ENCODE measurements around the gene IL1RAPL1.

The IL1RAPL1 gene

GRCh38 chrX:29870608-29871007, 1283.4 kb downstream of the IL1RAPL1 start:
- TF ChIP-seq CTCF (IDR thresholded peaks at IDR 0.05; ENCODE audit: low read depth, low read length, missing control alignments), result no peak
- no peak for DNase-seq (ENCODE audit: low read depth)
- H3K4me3 ChIP-seq (ENCODE audit: low read depth, low read length), result no peak overlapping the region

DNA sequence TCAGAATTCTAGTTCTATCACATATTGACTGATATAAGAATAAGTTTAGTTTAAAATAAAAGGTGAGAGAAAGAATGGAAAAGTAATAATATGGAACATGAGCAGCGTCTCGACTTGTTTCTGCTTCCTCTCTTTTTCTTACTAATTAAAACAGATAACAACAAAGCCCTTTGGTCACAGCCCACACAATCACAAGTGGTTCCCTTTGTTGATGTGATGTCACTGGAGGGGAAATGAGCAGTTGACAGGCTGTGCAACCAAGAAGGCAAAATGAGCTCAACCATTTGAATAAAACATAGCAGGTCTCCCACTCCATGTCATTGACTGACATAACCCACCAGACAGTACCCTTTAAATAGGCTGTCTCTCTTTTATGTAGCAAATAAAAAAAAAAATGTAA, 1285.6 kb downstream of the IL1RAPL1 start:
- no peak overlapping the region for H3K4me3 ChIP-seq (ENCODE audit: low read depth, low read length)
- TF ChIP-seq CTCF (IDR thresholded peaks at IDR 0.05; ENCODE audit: low read depth, low read length, missing control alignments), result no peak
- DNase-seq (ENCODE audit: low read depth), result no peak

GRCh38 chrX:29876733-29877132, 1289.5 kb downstream of the IL1RAPL1 start:
- H3K4me3 ChIP-seq (ENCODE audit: low read depth, low read length), result no peak overlapping the region
- no peak for DNase-seq (ENCODE audit: low read depth)
- TF ChIP-seq CTCF (IDR thresholded peaks at IDR 0.05; ENCODE audit: low read depth, low read length, missing control alignments), result no peak

DNA sequence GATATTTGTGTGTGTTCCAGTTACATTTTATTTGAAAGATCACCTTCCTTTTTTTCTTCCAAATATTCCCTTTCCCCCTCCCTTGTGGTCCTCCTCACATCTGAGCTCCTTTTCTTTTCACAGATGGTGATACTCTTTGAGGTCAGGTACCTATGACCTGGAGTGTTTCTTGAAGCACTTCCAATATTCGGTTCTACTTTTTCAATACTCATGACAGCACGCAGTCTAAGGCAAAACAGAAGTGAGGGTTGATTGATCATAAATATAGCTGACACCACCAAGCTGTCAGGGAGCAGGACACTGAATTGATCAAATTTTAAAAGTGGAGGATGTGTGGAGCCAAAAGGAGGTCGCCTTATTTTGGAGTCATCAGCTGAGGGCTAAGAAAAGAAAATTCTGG, 1293.7 kb downstream of the IL1RAPL1 start:
- no peak overlapping the region for H3K4me3 ChIP-seq (ENCODE audit: low read depth, low read length)
- DNase-seq (ENCODE audit: low read depth), result no peak
- no peak for TF ChIP-seq CTCF (IDR thresholded peaks at IDR 0.05; ENCODE audit: low read depth, low read length, missing control alignments)

GRCh38 chrX:29890004-29890403, 1302.8 kb downstream of the IL1RAPL1 start:
- H3K4me3 ChIP-seq (ENCODE audit: low read depth, low read length), result no peak overlapping the region
- no peak for DNase-seq (ENCODE audit: low read depth)
- no peak for TF ChIP-seq CTCF (IDR thresholded peaks at IDR 0.05; ENCODE audit: low read depth, low read length, missing control alignments)

GRCh38 chrX:29890646-29891200, 1303.5 kb downstream of the IL1RAPL1 start:
- H3K4me3 ChIP-seq (ENCODE audit: low read depth, low read length), result no peak overlapping the region
- DNase-seq (ENCODE audit: low read depth), result no peak
- no peak for TF ChIP-seq CTCF (IDR thresholded peaks at IDR 0.05; ENCODE audit: low read depth, low read length, missing control alignments)

DNA sequence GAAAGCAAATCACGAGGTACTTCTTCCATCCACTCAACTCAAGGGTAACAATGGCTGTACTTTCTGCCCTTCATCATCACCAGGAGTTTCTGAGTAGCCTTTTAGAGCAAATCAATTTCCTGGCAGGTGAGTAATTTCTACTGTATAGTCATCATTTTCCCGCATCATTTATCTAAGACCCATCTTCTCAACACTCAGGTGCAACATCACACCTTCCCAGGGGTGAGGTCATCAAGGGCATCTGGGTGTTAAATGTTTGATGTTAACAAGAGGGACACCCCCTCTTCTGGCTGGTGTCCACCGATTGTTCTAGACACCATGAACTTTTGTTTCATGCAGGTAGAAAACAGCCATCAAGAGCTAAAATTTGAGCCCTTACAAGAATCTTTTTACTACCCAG, 1314.8 kb downstream of the IL1RAPL1 start:
- TF ChIP-seq CTCF (IDR thresholded peaks at IDR 0.05; ENCODE audit: low read depth, low read length, missing control alignments), result no peak
- DNase-seq (ENCODE audit: low read depth), result no peak
- no peak overlapping the region for H3K4me3 ChIP-seq (ENCODE audit: low read depth, low read length)

All from GM12864 (cell line).